CD14-positive monocyte (primary cell): ENCODE measurements around the gene PADI1. TPM values are rescaled to one million over a fixed set of nuclear protein-coding genes. Genes with fewer than 3 reads are reported as not detected.

Experiments
- DNase-seq, 3 donors: peaks; one replicate each; pipeline ENCODE4 v3.0.0-alpha.2; 2011 to 2022
- H2AFZ ChIP-seq: 2 replicates; pipeline ENCODE4 v1.6.0; 2012; ENCODE audit warnings: mild to moderate bottlenecking, low read depth, low read length, inconsistent platforms; ENCODE audit not compliant: insufficient read depth, poor library complexity, severe bottlenecking
- H3K27ac ChIP-seq, 2 donors: 1 replicate in 1 of 2; 2 replicates in 1 of 2; pipeline ENCODE4 v1.5.1; 2012 to 2013; ENCODE audit warnings: low read length in 2 of 2, control low read depth in 1 of 2, inconsistent platforms in 1 of 2, low read depth in 1 of 2, mild to moderate bottlenecking in 1 of 2
- H3K27me3 ChIP-seq, 2 donors: one replicate each; pipeline versions ENCODE4 v1.6.0 to v1.6.1; 2011 to 2013; ENCODE audit warnings: low read length in 2 of 2; ENCODE audit not compliant: control insufficient read depth in 2 of 2, insufficient read depth in 2 of 2
- H3K36me3 ChIP-seq, 2 donors: replicated peaks in 1 of 2; 1 replicate in 1 of 2; 2 replicates in 1 of 2; pipeline versions ENCODE4 v1.5.1 to v1.6.1; 2012 to 2013; ENCODE audit warnings: low read length in 2 of 2, control low read depth in 1 of 2, inconsistent platforms in 1 of 2, mild to moderate bottlenecking in 1 of 2; ENCODE audit not compliant: insufficient read depth in 2 of 2, control insufficient read depth in 1 of 2
- H3K4me1 ChIP-seq, 2 donors: 1 replicate in 1 of 2; 2 replicates in 1 of 2; pipeline versions ENCODE4 v1.5.1 to v1.6.1; 2012 to 2013; ENCODE audit warnings: low read length in 2 of 2, control low read depth in 1 of 2, inconsistent platforms in 1 of 2, mild to moderate bottlenecking in 1 of 2, moderate library complexity in 1 of 2; ENCODE audit not compliant: insufficient read depth in 2 of 2, control insufficient read depth in 1 of 2
- H3K4me2 ChIP-seq: replicated peaks from 2 replicates; pipeline ENCODE3; 2012; ENCODE audit warnings: low read length, moderate library complexity, mild to moderate bottlenecking; ENCODE audit not compliant: poor library complexity, severe bottlenecking; ENCODE audit errors: extremely low read depth
- H3K4me3 ChIP-seq, 3 experiments: fragments of 200-600 bp in 1 of 3; sonication (generic) in 1 of 3; replicated peaks in 1 of 3; 1 replicate in 2 of 3; 2 replicates in 1 of 3; pipeline ENCODE4 v1.5.1; 2011 to 2013; ENCODE audit warnings: low read length in 3 of 3, mild to moderate bottlenecking in 3 of 3, control low read depth in 2 of 3, low read depth in 2 of 3, inconsistent platforms in 1 of 3, moderate library complexity in 1 of 3
- H3K79me2 ChIP-seq: 2 replicates; pipeline ENCODE4 v1.6.0; 2012; ENCODE audit warnings: mild to moderate bottlenecking, control low read depth, inconsistent platforms, low read length, moderate library complexity; ENCODE audit not compliant: insufficient read depth
- H3K9ac ChIP-seq: 2 replicates; pipeline ENCODE4 v1.6.0; 2017; ENCODE audit warnings: low read length, mild to moderate bottlenecking; ENCODE audit not compliant: insufficient read depth, poor library complexity, severe bottlenecking
- H3K9me3 ChIP-seq, 2 donors: replicated peaks in 1 of 2; 1 replicate in 1 of 2; 2 replicates in 1 of 2; pipeline versions ENCODE4 v1.5.1 to v1.6.1; 2012 to 2013; ENCODE audit warnings: low read length in 2 of 2, control low read depth in 1 of 2; ENCODE audit not compliant: control insufficient read depth in 1 of 2, insufficient read depth in 1 of 2
- H4K20me1 ChIP-seq: 2 replicates; pipeline ENCODE4 v1.6.0; 2012; ENCODE audit warnings: mild to moderate bottlenecking, low read length, control low read depth, moderate library complexity; ENCODE audit not compliant: insufficient read depth
- H3K27ac Mint-ChIP-seq, 7 donors: one replicate each; pipeline ENCODE4 v1.8.0; 2020; ENCODE audit warnings: mild to moderate bottlenecking in 7 of 7, mixed read lengths in 7 of 7, moderate library complexity in 6 of 7, inconsistent platforms in 2 of 7
- H3K27me3 Mint-ChIP-seq, 3 donors: one replicate each; pipeline ENCODE4 v1.8.0; 2021 to 2022; ENCODE audit warnings: low read depth in 3 of 3, mild to moderate bottlenecking in 3 of 3, mixed read lengths in 3 of 3, moderate library complexity in 3 of 3, inconsistent platforms in 1 of 3
- H3K36me3 Mint-ChIP-seq, 2 donors: one replicate each; pipeline ENCODE4 v1.8.0; 2020; ENCODE audit warnings: mixed read lengths in 2 of 2, inconsistent platforms in 1 of 2, mild to moderate bottlenecking in 1 of 2
- H3K4me1 Mint-ChIP-seq: one replicate; pipeline ENCODE4 v1.8.0; 2020; ENCODE audit warnings: mild to moderate bottlenecking, mixed read lengths
- H3K4me3 Mint-ChIP-seq, 2 donors: one replicate each; pipeline ENCODE4 v1.8.0; 2020; ENCODE audit warnings: mild to moderate bottlenecking in 2 of 2, mixed read lengths in 2 of 2, moderate library complexity in 1 of 2
- H3K9me3 Mint-ChIP-seq, 7 donors: one replicate each; pipeline ENCODE4 v1.8.0; 2020 to 2022; ENCODE audit warnings: mixed read lengths in 7 of 7, mild to moderate bottlenecking in 6 of 7, moderate library complexity in 6 of 7, inconsistent platforms in 2 of 7
- WGBS: methylation state at CpG from one replicate; pipeline ENCODE4 v1.1.5; 2013; ENCODE audit warnings: missing lambda C conversion rate; ENCODE audit not compliant: insufficient coverage; 5-methylcytosine and 5-hydroxymethylcytosine counted together
- intact Hi-C, 2 donors: fragments of 100-400 bp; cut with micrococcal nuclease; formaldehyde crosslinking; loops; one replicate each; pipeline versions ENCODE4 v1.15.0 to v1.15.1; 2023
- polyA plus RNA-seq, 3 donors: library from polyadenylated mRNA; depleted of rRNA in 1 of 3; unstranded in 2 of 3; stranded (reverse) in 1 of 3; fragments of 300-500 nt in 2 of 3; fragments of >200 nt in 1 of 3; fragmentation: Illumina TruSeq in 2 of 3; gene quantifications; 1 replicate in 2 of 3; 2 replicates in 1 of 3; pipeline ENCODE4 v1.2.3, GENCODE V29; 2012 to 2021
- TF ChIP-seq, protein P1 (sequence below): fragments of 200-600 bp; IDR thresholded peaks from one replicate; pipeline ENCODE4 v1.8.0; 2022; ENCODE audit warnings: antibody characterized with exemption, mild to moderate bottlenecking

Gene PADI1
- polyA plus RNA-seq, 3 donors = not detected

DNA sequence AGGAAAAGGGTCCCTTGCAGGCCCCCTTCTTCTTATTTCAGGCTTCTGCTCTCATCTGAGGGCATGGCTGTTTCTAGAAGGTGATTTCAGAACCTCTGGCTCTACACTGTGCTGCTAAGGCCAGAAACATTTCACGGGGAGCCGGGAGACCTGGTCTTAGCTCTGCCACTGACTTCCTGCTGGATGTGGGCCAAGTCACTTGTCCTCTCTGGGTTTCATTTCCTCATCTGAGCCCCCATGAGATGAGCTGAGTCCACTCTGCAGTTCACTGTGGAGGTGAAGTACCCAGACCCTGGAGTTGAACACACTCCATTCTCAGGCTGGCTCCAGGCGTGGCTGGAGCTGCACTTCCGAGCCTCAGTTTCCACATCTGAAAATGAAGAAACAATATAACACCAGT, 2.1 kb downstream of the PADI1 start:
- Histone ChIP-seq H3K9ac (no peak overlapping the region), H3K79me2 (no peaks in the 10 kb centered on the region), H3K9me3 (no peaks in the 10 kb centered on the region), H2AFZ (peak overlapping the region; percentile 55), H3K27ac (peak overlapping the region; percentile 54 to 76), H3K27me3 (no peaks in the 10 kb centered on the region), H3K4me2 (peak overlapping the region; percentile 44), H3K4me3 (peak overlapping the region in 1 of 3 experiments; percentile 47), H3K36me3 (no peaks in the 10 kb centered on the region), H4K20me1 (no peaks in the 10 kb centered on the region), H3K4me1 (peaks cover 34 to 37% of the 10 kb centered on the region in 2 donors)
- Mint-ChIP-seq H3K27me3 (peaks cover 4 to 12% (median 10%) of the 10 kb centered on the region in 3 donors), H3K9me3 (peaks cover 0 to 3% (median 0%) of the 10 kb centered on the region in 7 donors), H3K4me1 (peaks cover 32% of the 10 kb centered on the region), H3K27ac (peak overlapping the region; percentile 81 to 95 (median 94)), H3K4me3 (peak overlapping the region; percentile 58 to 86), H3K36me3 (peaks cover 0 to 3% of the 10 kb centered on the region in 2 donors)
- intact Hi-C loops = no loop called here
- 0% methylated on average over 2 of the region's 4 CpGs for WGBS
- peak; percentile 86 to 94 (median 92) for DNase-seq
- TF ChIP-seq, protein P1, sequence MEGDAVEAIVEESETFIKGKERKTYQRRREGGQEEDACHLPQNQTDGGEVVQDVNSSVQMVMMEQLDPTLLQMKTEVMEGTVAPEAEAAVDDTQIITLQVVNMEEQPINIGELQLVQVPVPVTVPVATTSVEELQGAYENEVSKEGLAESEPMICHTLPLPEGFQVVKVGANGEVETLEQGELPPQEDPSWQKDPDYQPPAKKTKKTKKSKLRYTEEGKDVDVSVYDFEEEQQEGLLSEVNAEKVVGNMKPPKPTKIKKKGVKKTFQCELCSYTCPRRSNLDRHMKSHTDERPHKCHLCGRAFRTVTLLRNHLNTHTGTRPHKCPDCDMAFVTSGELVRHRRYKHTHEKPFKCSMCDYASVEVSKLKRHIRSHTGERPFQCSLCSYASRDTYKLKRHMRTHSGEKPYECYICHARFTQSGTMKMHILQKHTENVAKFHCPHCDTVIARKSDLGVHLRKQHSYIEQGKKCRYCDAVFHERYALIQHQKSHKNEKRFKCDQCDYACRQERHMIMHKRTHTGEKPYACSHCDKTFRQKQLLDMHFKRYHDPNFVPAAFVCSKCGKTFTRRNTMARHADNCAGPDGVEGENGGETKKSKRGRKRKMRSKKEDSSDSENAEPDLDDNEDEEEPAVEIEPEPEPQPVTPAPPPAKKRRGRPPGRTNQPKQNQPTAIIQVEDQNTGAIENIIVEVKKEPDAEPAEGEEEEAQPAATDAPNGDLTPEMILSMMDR = no peak

DNA sequence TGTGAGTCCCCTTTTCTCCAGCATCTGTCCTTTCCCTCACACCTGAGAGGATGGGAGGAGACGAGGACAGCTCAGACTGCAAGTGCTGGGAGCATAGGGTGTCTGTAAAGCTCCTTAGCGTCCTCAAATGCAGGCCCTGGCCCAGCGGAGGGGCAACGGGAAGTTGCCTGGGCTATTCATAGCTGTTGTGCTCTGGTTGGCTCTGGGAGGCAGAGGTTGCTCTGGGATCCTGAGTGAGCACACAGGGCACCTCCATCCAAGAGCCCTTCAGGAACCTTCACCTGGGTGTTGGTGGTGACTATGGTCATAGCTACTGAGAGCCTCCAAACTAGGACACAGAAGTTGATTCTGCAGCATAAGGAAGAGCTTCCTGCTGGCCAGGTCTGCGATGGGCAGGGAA, 2.6 kb downstream of the PADI1 start:
- H3K36me3 Mint-ChIP-seq = peaks cover 0 to 3% of the 10 kb centered on the region in 2 donors
- H3K27me3 Mint-ChIP-seq = peaks cover 6 to 10% (median 9%) of the 10 kb centered on the region in 3 donors
- H3K27me3 ChIP-seq = no peaks in the 10 kb centered on the region

More for the DNA sequence above, 2.6 kb downstream of the PADI1 start:
- no peaks in the 10 kb centered on the region for H3K9me3 ChIP-seq
- peak overlapping the region; percentile 44 for H3K4me2 ChIP-seq
- H3K4me3 ChIP-seq = peak overlapping the region in 1 of 3 experiments; percentile 47
- H3K9ac ChIP-seq = no peak overlapping the region
- no peak overlapping the region for H2AFZ ChIP-seq
- no peaks in the 10 kb centered on the region for H3K79me2 ChIP-seq
- H3K27ac ChIP-seq = peak overlapping the region; percentile 54 to 76
- H3K4me1 ChIP-seq = peaks cover 38 to 41% of the 10 kb centered on the region in 2 donors
- Mint-ChIP-seq H3K4me3 (peak overlapping the region; percentile 58 to 86), H3K27ac (peak overlapping the region; percentile 49 to 95 (median 94)), H3K4me1 (peaks cover 35% of the 10 kb centered on the region), H3K9me3 (peaks cover 0 to 3% (median 0%) of the 10 kb centered on the region in 7 donors)
- WGBS = 25% methylated on average over 4 of the region's 5 CpGs
- TF ChIP-seq, protein P1 = no peak
- no peaks in the 10 kb centered on the region for H3K36me3 ChIP-seq
- no peaks in the 10 kb centered on the region for H4K20me1 ChIP-seq
- peak; percentile 52 to 67 (median 62) for DNase-seq
- intact Hi-C loops = no loop called here
